Keratinocyte (primary cell): ENCODE results near the gene PPP1R17. TPM values are rescaled to one million over a fixed set of nuclear protein-coding genes. Genes with fewer than 3 reads are reported as not detected.

Experiments used
- DNase-seq: peaks from one replicate; pipeline ENCODE4 v3.0.0-alpha.2; 2011; ENCODE audit warnings: low read depth, missing footprints, low spot score
- FAIRE-seq: peaks from 2 replicates; lab custom pipeline; 2011; peaks lifted over from hg19 to GRCh38; lab: Jason Lieb, UNC
- H2AFZ ChIP-seq: 2 replicates; pipeline ENCODE4 v1.6.0; 2012; ENCODE audit warnings: low read length, control low read depth, inconsistent platforms; ENCODE audit not compliant: control insufficient read depth
- H3K27ac ChIP-seq: 2 replicates; pipeline ENCODE4 v1.5.1; 2011; ENCODE audit warnings: low read length; ENCODE audit not compliant: control insufficient read depth, insufficient read depth
- H3K27me3 ChIP-seq: 3 replicates; pipeline ENCODE4 v1.6.0; 2011; ENCODE audit warnings: low read length; ENCODE audit not compliant: control insufficient read depth, insufficient read depth; ENCODE audit errors: extremely low read depth
- H3K36me3 ChIP-seq, 2 experiments: 2 replicates in 1 of 2; 3 replicates in 1 of 2; pipeline ENCODE4 v1.5.1; 2011; ENCODE audit warnings: low read length in 2 of 2, mild to moderate bottlenecking in 1 of 2; ENCODE audit not compliant: control insufficient read depth in 2 of 2, insufficient read depth in 2 of 2; ENCODE audit errors: extremely low read depth in 1 of 2
- H3K4me1 ChIP-seq: 3 replicates; pipeline ENCODE4 v1.5.1; 2011; ENCODE audit warnings: low read length; ENCODE audit not compliant: control insufficient read depth, insufficient read depth; ENCODE audit errors: extremely low read depth
- H3K4me2 ChIP-seq: 3 replicates; pipeline ENCODE4 v1.6.0; 2011; ENCODE audit warnings: low read depth, low read length; ENCODE audit not compliant: control insufficient read depth, insufficient read depth; ENCODE audit errors: extremely low read depth
- H3K4me3 ChIP-seq, 3 experiments: fragments of 200-600 bp in 1 of 3; sonication (generic) in 1 of 3; 2 replicates in 2 of 3; 3 replicates in 1 of 3; pipeline ENCODE4 v1.5.1; 2011 to 2016; ENCODE audit warnings: low read length in 3 of 3, mild to moderate bottlenecking in 3 of 3, control low read depth in 2 of 3, inconsistent platforms in 1 of 3, low read depth in 1 of 3, mixed read lengths in 1 of 3, mixed run types in 1 of 3, moderate library complexity in 1 of 3; ENCODE audit not compliant: control insufficient read depth in 2 of 3, insufficient read depth in 2 of 3; ENCODE audit errors: extremely low read depth in 1 of 3
- H3K79me2 ChIP-seq: 2 replicates; pipeline ENCODE4 v1.6.0; 2012; ENCODE audit warnings: low read length; ENCODE audit not compliant: control insufficient read depth, insufficient read depth
- H3K9ac ChIP-seq: 3 replicates; pipeline ENCODE4 v1.6.0; 2011; ENCODE audit warnings: low read length; ENCODE audit not compliant: control insufficient read depth, insufficient read depth; ENCODE audit errors: extremely low read depth
- H3K9me1 ChIP-seq: 3 replicates; pipeline ENCODE4 v1.6.0; 2011; ENCODE audit warnings: low read length; ENCODE audit not compliant: control insufficient read depth, insufficient read depth; ENCODE audit errors: extremely low read depth
- H3K9me3 ChIP-seq: 2 replicates; pipeline ENCODE4 v1.5.1; 2012; ENCODE audit warnings: low read depth, low read length; ENCODE audit not compliant: control insufficient read depth
- H4K20me1 ChIP-seq: 3 replicates; pipeline ENCODE4 v1.6.0; 2011; ENCODE audit warnings: low read length; ENCODE audit not compliant: control insufficient read depth, insufficient read depth; ENCODE audit errors: extremely low read depth
- EZH2 ChIP-seq: IDR thresholded peaks from one replicate; pipeline ENCODE4 v1.6.1; 2012; ENCODE audit warnings: inconsistent platforms, mild to moderate bottlenecking, low read length, moderate library complexity
- dilution Hi-C: fragments of 300-500 bp; cut with MboI; formaldehyde crosslinking; loops from one replicate; pipeline ENCODE4 v1.7.0; 2020; ENCODE audit warnings: low sequenced_read_pairs; ENCODE audit not compliant: extremely low pct_ligation_motif_present
- polyA plus RNA-seq, 5 experiments: library from polyadenylated mRNA; depleted of rRNA in 3 of 5; stranded (reverse) in 3 of 5; stranded (forward) in 1 of 5; unstranded in 1 of 5; fragments of >200 nt; gene quantifications; 1 replicate in 1 of 5; 2 replicates in 3 of 5; 3 replicates in 1 of 5; pipeline versions ENCODE4 v1.2.1 to v1.2.3, GENCODE V29; 2011 to 2012; ENCODE audit warnings: missing spikeins in 2 of 5, low read depth in 1 of 5, low replicate concordance in 1 of 5
- TF ChIP-seq, protein P1 (sequence below), 3 experiments: IDR thresholded peaks in 1 of 3; conservative IDR thresholded peaks in 1 of 3; optimal IDR thresholded peaks in 1 of 3; 2 replicates in 2 of 3; 3 replicates in 1 of 3; pipeline versions ENCODE3 to v1.5.1; 2011; ENCODE audit warnings: low read length in 3 of 3, mild to moderate bottlenecking in 3 of 3, moderate library complexity in 2 of 3, control low read depth in 1 of 3, inconsistent platforms in 1 of 3; ENCODE audit not compliant: insufficient read depth in 2 of 3; ENCODE audit errors: extremely low read depth in 1 of 3

PPP1R17 gene
- polyA plus RNA-seq, 1 donor (not counting 4 experiments of a cell fraction or from before 2014, with no cell fraction given) = not detected

DNA sequence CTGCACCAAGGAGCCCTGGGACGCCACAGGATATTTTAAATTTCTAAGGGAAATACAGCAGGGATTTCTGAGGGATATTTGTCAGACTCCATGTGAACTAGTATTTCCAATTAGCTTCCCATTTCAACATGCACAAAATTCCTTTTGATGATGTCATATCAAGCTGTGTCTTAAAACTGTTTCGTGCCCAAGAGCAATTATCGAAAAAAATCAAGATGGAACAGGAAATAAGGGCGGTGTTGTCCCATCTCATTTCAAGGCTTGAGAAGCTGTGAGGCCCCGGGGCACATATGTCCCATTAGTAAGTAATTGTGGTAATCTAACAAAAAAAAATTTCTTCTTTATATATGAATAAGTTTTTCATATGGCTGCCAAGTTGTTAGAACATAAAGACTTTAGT is 47.4 kb downstream of the PPP1R17 start:
- no peaks in the 10 kb centered on the region for H3K27me3 ChIP-seq
- no peaks in the 10 kb centered on the region for H3K9me1 ChIP-seq
- dilution Hi-C loops = no loop called here
- no peaks in the 10 kb centered on the region for H3K79me2 ChIP-seq
- H3K4me3 ChIP-seq = no peak overlapping the region
- peak overlapping the region; percentile 48 for H3K27ac ChIP-seq
- TF ChIP-seq, protein P1, sequence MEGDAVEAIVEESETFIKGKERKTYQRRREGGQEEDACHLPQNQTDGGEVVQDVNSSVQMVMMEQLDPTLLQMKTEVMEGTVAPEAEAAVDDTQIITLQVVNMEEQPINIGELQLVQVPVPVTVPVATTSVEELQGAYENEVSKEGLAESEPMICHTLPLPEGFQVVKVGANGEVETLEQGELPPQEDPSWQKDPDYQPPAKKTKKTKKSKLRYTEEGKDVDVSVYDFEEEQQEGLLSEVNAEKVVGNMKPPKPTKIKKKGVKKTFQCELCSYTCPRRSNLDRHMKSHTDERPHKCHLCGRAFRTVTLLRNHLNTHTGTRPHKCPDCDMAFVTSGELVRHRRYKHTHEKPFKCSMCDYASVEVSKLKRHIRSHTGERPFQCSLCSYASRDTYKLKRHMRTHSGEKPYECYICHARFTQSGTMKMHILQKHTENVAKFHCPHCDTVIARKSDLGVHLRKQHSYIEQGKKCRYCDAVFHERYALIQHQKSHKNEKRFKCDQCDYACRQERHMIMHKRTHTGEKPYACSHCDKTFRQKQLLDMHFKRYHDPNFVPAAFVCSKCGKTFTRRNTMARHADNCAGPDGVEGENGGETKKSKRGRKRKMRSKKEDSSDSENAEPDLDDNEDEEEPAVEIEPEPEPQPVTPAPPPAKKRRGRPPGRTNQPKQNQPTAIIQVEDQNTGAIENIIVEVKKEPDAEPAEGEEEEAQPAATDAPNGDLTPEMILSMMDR (optimal IDR thresholded peaks at IDR 0.05 in 1 of 3, IDR thresholded peaks at IDR 0.05 in 1 of 3, conservative IDR thresholded peaks at IDR 0.05 in 1 of 3; ENCODE audit: extremely low read depth in 1 of 3, insufficient read depth in 2 of 3, low read length in 3 of 3) = no peak
- no peak for TF ChIP-seq EZH2
- FAIRE-seq (peak; percentile 39), DNase-seq (peak; percentile 80)
- H2AFZ ChIP-seq = no peak overlapping the region
- no peaks in the 10 kb centered on the region for H4K20me1 ChIP-seq
- no peak overlapping the region for H3K9ac ChIP-seq
- H3K9me3 ChIP-seq = no peaks in the 10 kb centered on the region
- H3K4me2 ChIP-seq = peak overlapping the region; percentile 51
- H3K36me3 ChIP-seq = no peaks in the 10 kb centered on the region
- peaks cover 24% of the 10 kb centered on the region for H3K4me1 ChIP-seq

DNA sequence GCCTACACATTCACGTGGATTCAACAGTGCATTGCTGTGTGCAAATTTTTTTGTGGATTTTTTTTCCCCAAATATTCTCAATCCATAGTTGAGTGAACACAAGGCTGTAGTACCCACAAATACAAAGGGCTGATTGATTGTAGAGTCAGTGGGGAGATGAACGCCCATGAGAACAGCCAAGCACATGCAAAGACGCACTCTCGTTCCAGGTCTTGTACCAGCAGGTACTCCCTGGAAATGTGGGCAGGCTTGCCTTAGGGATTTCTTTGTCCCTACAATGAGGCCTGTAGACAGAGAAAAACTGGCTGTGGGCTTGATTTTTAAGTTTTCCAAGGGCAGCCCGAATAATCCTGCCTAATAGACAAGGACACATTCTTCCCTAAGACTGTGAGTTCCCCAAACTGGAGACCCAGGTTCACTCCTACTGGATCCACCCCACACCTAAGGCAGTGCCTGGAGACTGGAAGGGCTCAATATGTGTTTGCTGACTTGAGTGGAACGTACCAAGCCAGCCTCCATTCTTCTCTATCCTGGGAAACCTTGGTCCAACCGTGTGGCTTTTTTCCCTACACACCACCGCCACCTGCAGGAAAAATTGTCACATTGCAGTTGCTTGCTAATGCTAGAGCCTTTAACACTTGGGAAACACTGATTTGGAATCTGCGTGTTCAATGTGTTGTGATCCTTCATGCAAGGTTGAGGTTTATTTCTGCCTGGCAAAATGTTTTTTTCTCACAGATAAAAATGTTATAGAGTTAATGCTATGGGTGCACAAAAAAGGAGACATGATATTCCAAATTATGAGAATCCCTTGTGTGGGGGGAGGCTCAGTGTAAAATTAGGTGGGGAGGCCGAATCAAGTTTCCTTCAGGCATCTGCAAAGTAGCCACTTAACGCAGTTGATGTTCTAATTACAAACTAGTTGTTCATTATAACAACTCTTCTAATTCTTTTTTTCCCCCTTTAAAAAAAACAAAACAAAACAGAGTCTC is 49.3 kb downstream of the PPP1R17 start:
- Histone ChIP-seq H3K79me2 (no peaks in the 10 kb centered on the region), H3K36me3 (no peaks in the 10 kb centered on the region), H3K27ac (peak overlapping the region; percentile 41), H3K9me1 (no peaks in the 10 kb centered on the region), H3K4me2 (peak overlapping the region; percentile 34), H3K27me3 (no peaks in the 10 kb centered on the region), H3K4me3 (no peak overlapping the region), H3K9ac (peak overlapping the region; percentile 18), H4K20me1 (no peaks in the 10 kb centered on the region), H3K4me1 (peaks cover 21% of the 10 kb centered on the region), H3K9me3 (no peaks in the 10 kb centered on the region), H2AFZ (peak overlapping the region; percentile 93)
- dilution Hi-C loops = no loop called here
- DNase-seq = no peak
- TF ChIP-seq, protein P1 (optimal IDR thresholded peaks at IDR 0.05 in 1 of 3, IDR thresholded peaks at IDR 0.05 in 1 of 3, conservative IDR thresholded peaks at IDR 0.05 in 1 of 3; ENCODE audit: extremely low read depth in 1 of 3, insufficient read depth in 2 of 3, low read length in 3 of 3) = peak; percentile 78 to 96 (median 88)
- TF ChIP-seq EZH2 = no peak
- peak; percentile 95 for FAIRE-seq
